ENCODE data around the gene LEMD3. TPM values are rescaled to one million over a fixed set of nuclear protein-coding genes. Genes with fewer than 3 reads are reported as not detected.
A peak's percentile ranks its signal among the peaks of the same experiment; 100 is the strongest.

LEMD3 gene
- total and polyA plus RNA-seq, 2 of the 8 experiments (the other 6 are each of a cell fraction or from before 2014, with no cell fraction given) = 5.8 to 33.2 TPM

DNA sequence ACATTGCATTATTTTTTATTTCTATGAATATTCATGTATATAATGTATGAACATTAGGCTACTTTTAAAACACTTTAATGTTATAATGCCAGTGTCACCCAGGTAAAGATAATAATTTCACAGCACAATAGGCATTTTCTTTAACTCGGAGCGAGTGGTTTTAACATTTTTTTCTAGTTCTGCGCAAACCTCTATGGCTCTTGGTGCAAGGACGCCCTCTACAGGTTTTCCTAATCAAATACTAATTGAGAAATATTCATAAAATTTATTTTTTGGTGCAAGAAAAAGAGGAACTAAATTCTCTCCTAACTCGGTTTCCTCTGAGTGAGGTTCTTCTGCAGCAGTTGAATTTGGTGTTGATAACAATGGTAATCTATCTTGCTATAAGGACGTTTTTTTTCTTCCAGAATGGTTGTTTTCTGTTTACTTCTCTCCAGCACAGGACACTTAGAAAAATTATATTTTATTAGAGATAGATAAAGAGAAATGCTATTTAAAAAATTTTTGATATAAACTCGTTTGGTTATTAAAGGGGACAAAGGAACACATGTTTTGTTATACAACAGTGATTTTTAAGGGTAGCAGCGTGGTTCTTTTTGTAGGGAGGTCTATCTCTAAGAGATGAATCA, 45.8 kb upstream of the LEMD3 start:
- TF ChIP-seq RAD21 (IDR thresholded peaks at IDR 0.05 in 1 of 2, conservative IDR thresholded peaks at IDR 0.05 in 1 of 2; ENCODE audit: low read depth in 2 of 2, low read length in 2 of 2) = peak; percentile 77 to 78
- no peak for TF ChIP-seq POU5F1 (IDR thresholded peaks at IDR 0.05; ENCODE audit: low read depth, low read length)
- TF ChIP-seq, protein P1, sequence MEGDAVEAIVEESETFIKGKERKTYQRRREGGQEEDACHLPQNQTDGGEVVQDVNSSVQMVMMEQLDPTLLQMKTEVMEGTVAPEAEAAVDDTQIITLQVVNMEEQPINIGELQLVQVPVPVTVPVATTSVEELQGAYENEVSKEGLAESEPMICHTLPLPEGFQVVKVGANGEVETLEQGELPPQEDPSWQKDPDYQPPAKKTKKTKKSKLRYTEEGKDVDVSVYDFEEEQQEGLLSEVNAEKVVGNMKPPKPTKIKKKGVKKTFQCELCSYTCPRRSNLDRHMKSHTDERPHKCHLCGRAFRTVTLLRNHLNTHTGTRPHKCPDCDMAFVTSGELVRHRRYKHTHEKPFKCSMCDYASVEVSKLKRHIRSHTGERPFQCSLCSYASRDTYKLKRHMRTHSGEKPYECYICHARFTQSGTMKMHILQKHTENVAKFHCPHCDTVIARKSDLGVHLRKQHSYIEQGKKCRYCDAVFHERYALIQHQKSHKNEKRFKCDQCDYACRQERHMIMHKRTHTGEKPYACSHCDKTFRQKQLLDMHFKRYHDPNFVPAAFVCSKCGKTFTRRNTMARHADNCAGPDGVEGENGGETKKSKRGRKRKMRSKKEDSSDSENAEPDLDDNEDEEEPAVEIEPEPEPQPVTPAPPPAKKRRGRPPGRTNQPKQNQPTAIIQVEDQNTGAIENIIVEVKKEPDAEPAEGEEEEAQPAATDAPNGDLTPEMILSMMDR (IDR thresholded peaks at IDR 0.05; ENCODE audit: control extremely low read depth in 1 of 3, insufficient read depth in 1 of 3, low read depth in 1 of 3, low read length in 3 of 3) = peak in 2 of 3 experiments; percentile 42 to 53; a peak in 2 of 4 replicates
- TF ChIP-seq HDAC6 (IDR thresholded peaks at IDR 0.05; ENCODE audit: low read depth, low read length) = no peak
- no peak for TF ChIP-seq CREB1 (IDR thresholded peaks at IDR 0.05)
- TF ChIP-seq RBBP5 (IDR thresholded peaks at IDR 0.05; ENCODE audit: borderline replicate concordance, low read depth, low read length) = no peak
- TF ChIP-seq, protein P2, sequence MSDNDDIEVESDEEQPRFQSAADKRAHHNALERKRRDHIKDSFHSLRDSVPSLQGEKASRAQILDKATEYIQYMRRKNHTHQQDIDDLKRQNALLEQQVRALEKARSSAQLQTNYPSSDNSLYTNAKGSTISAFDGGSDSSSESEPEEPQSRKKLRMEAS (IDR thresholded peaks at IDR 0.05) = no peak
- TF ChIP-seq CTBP2 (IDR thresholded peaks at IDR 0.05; ENCODE audit: borderline replicate concordance, insufficient read depth, insufficient read length, low read length) = no peak
- no peak overlapping the region for H2AK5ac ChIP-seq (ENCODE audit: low read depth, low read length)
- no peak overlapping the region for H2BK15ac ChIP-seq (ENCODE audit: low read length)
- H3K4me3 ChIP-seq (ENCODE audit: extremely low read depth in 1 of 4, insufficient read depth in 2 of 4, low read depth in 3 of 4, low read length in 4 of 4) = no peak overlapping the region
- no peaks in the 10 kb centered on the region for H3K9me3 ChIP-seq (ENCODE audit: insufficient read depth in 2 of 2, low read depth in 1 of 2, low read length in 1 of 2)
- H3K18ac ChIP-seq (ENCODE audit: extremely low read depth, low read length) = no peak overlapping the region
- no peak overlapping the region for H2AFZ ChIP-seq (ENCODE audit: low read length)
- H3K79me1 ChIP-seq (ENCODE audit: low read depth, low read length) = no peaks in the 10 kb centered on the region
- peaks cover 0 to 25% (median 18%) of the 10 kb centered on the region in 4 experiments; a peak in 6 of 7 replicates for H3K27me3 ChIP-seq (replicated peaks in 1 of 4; ENCODE audit: control insufficient read depth in 3 of 4, extremely low read depth in 1 of 4, insufficient read depth in 3 of 4, low read length in 3 of 4)
- no peaks in the 10 kb centered on the region; a peak in 1 of 7 replicates for H3K4me1 ChIP-seq (replicated peaks in 1 of 4; ENCODE audit: control insufficient read depth in 3 of 4, insufficient read depth in 4 of 4, low read length in 3 of 4)
- H3K9ac ChIP-seq (replicated peaks in 1 of 4; ENCODE audit: extremely low read depth in 1 of 4, low read depth in 3 of 4, low read length in 3 of 4) = no peak overlapping the region
- 22% methylated on average over 8 of the region's 8 CpGs; no CpG with 5 or more reads in 1 of the 2 experiments for WGBS, 2 experiments (ENCODE audit: extremely low coverage in 1 of 2, insufficient coverage in 1 of 2, insufficient read length in 1 of 2, insufficient replicate concordance in 2 of 2, low coverage in 1 of 2, low lambda C conversion rate in 2 of 2, missing lambda C conversion rate in 1 of 2)
- H3K14ac ChIP-seq (ENCODE audit: insufficient read length) = no peak overlapping the region
- H2BK12ac ChIP-seq (ENCODE audit: low read depth, low read length) = no peak overlapping the region
- no peak overlapping the region for H3K56ac ChIP-seq (replicated peaks; ENCODE audit: insufficient read length, low read depth, low read length)
- DNase-seq (ENCODE audit: low read depth in 1 of 2, low spot score in 2 of 2) = no peak
- H4K91ac ChIP-seq (replicated peaks; ENCODE audit: insufficient read length, low read length) = no peak overlapping the region
- H4K5ac ChIP-seq (ENCODE audit: insufficient read length, low read depth, low read length) = no peak overlapping the region
- no peaks in the 10 kb centered on the region for H3K79me2 ChIP-seq (ENCODE audit: control insufficient read depth in 1 of 2, insufficient read depth in 2 of 2, low read length in 2 of 2)
- H3K23me2 ChIP-seq (ENCODE audit: low read depth, low read length) = peaks cover 5% of the 10 kb centered on the region; the same call in 1 of the 2 replicates
- H3K27ac ChIP-seq (ENCODE audit: low read depth, low read length) = no peak overlapping the region
- ChIA-PET POLR2A (ENCODE audit: partially characterized antibody) (no interaction called here), CTCF (ENCODE audit: partially characterized antibody) (interaction anchor here (0.6 to 4.2 kb wide), 26 partner anchors 10 to 800 kb away, joined by 3 to 55 read pairs (median 4); no protein-coding TSS in a partner anchor)
- no peaks in the 10 kb centered on the region for H3K36me3 ChIP-seq (ENCODE audit: control insufficient read depth in 2 of 4, insufficient read depth in 4 of 4, low read length in 3 of 4)
- no peak for FAIRE-seq
- no peak overlapping the region for H3K23ac ChIP-seq (ENCODE audit: insufficient read length)
- H2BK120ac ChIP-seq (replicated peaks; ENCODE audit: low read depth, low read length) = no peak overlapping the region
- no peak overlapping the region for H2BK20ac ChIP-seq (ENCODE audit: low read length)
- H3K4me2 ChIP-seq (ENCODE audit: insufficient read depth in 1 of 2, low read depth in 2 of 2, low read length in 2 of 2) = no peak overlapping the region
- H4K20me1 ChIP-seq (replicated peaks in 1 of 2; ENCODE audit: control insufficient read depth in 1 of 2, insufficient read depth in 2 of 2, low read length in 2 of 2) = peaks cover 0 to 2% of the 10 kb centered on the region in 2 experiments
- no peak overlapping the region for H2BK5ac ChIP-seq (ENCODE audit: low read depth, low read length)
- H4K8ac ChIP-seq (ENCODE audit: extremely low read depth, insufficient read depth, low read length) = no peak overlapping the region
- no peak overlapping the region for H3K4ac ChIP-seq (replicated peaks; ENCODE audit: insufficient read length, low read depth, low read length)

Data from H1 (cell line).